ENCODE data around the gene TTF2. TPM values are rescaled to one million over a fixed set of nuclear protein-coding genes. Genes with fewer than 3 reads are reported as not detected.
A peak's percentile ranks its signal among the peaks of the same experiment; 100 is the strongest.

TTF2 gene
- total and polyA plus RNA-seq, 9 of the 15 experiments (the other 6 are each of a cell fraction or from before 2014, with no cell fraction given) = 9.4 to 71.1 (median 42.1) TPM

- TF ChIP-seq MYBL2 (IDR thresholded peaks at IDR 0.05; ENCODE audit: low read depth) = no peak
- no peak for TF ChIP-seq MYBL2 (CRISPR knock-in tag; IDR thresholded peaks at IDR 0.05; ENCODE audit: borderline replicate concordance)
- no peak for TF ChIP-seq SMAD2 (IDR thresholded peaks at IDR 0.05; ENCODE audit: low read depth, low read length)
- no peak for TF ChIP-seq CHD1 (IDR thresholded peaks at IDR 0.05; ENCODE audit: low read length)
- TF ChIP-seq ATF3 (IDR thresholded peaks at IDR 0.05) = peak; percentile 48
- no peak for TF ChIP-seq ATF3 (CRISPR knock-in tag; conservative IDR thresholded peaks at IDR 0.05)
- TF ChIP-seq RAD21 (CRISPR knock-in tag; conservative IDR thresholded peaks at IDR 0.05 in 1 of 2, IDR thresholded peaks at IDR 0.05 in 1 of 2) = peak in 1 of 2 experiments; percentile 32; a peak in 2 of 4 replicates
- TF ChIP-seq ZNF318 (IDR thresholded peaks at IDR 0.05; ENCODE audit: borderline replicate concordance in 1 of 2, low read depth in 1 of 2) = no peak
- TF ChIP-seq JUND (IDR thresholded peaks at IDR 0.05; ENCODE audit: borderline replicate concordance, low read depth, low read length) = peak; percentile 70
- TF ChIP-seq JUND (tag; IDR thresholded peaks at IDR 0.05; ENCODE audit: borderline replicate concordance, low read depth, low read length) = peak; percentile 33; the same call in 1 of the 3 replicates
- no peak for TF ChIP-seq CHD2 (IDR thresholded peaks at IDR 0.05; ENCODE audit: low read depth, low read length)
- TF ChIP-seq MTA3 (IDR thresholded peaks at IDR 0.05; ENCODE audit: borderline replicate concordance) = no peak
- TF ChIP-seq ZSCAN32 (CRISPR knock-in tag; IDR thresholded peaks at IDR 0.05) = no peak
- TF ChIP-seq ZZZ3 (IDR thresholded peaks at IDR 0.05) = no peak
- no peak for TF ChIP-seq MEF2D (tag; conservative IDR thresholded peaks at IDR 0.05; ENCODE audit: low read depth)
- no peak for TF ChIP-seq CREBBP (IDR thresholded peaks at IDR 0.05; ENCODE audit: low read depth, low read length)
- no peak for TF ChIP-seq NELFE (IDR thresholded peaks at IDR 0.05; ENCODE audit: insufficient read depth, insufficient read length)
These were observed 33.9 kb downstream of the TTF2 start (continued) for GRCh38 chr1:117093870-117094621.

Data from K562 (cell line).